ENCODE results near the gene DLG1.

Gene DLG1

GRCh38 chr3:197236362-197236761 is 62.0 kb downstream of the DLG1 start:
- peaks cover 32% of the 10 kb centered on the region for H3K36me3 Mint-ChIP-seq (ENCODE audit: low read depth)
- no peak overlapping the region for H3K27ac Mint-ChIP-seq
- H3K9me3 Mint-ChIP-seq, result peaks cover 24% of the 10 kb centered on the region
- peaks cover 19% of the 10 kb centered on the region for H3K4me1 Mint-ChIP-seq (ENCODE audit: low read depth)
- no peaks in the 10 kb centered on the region for H3K27me3 Mint-ChIP-seq
- no peak overlapping the region for H3K4me3 Mint-ChIP-seq
- intact Hi-C loops (cut with micrococcal nuclease), result no loop called here

DNA sequence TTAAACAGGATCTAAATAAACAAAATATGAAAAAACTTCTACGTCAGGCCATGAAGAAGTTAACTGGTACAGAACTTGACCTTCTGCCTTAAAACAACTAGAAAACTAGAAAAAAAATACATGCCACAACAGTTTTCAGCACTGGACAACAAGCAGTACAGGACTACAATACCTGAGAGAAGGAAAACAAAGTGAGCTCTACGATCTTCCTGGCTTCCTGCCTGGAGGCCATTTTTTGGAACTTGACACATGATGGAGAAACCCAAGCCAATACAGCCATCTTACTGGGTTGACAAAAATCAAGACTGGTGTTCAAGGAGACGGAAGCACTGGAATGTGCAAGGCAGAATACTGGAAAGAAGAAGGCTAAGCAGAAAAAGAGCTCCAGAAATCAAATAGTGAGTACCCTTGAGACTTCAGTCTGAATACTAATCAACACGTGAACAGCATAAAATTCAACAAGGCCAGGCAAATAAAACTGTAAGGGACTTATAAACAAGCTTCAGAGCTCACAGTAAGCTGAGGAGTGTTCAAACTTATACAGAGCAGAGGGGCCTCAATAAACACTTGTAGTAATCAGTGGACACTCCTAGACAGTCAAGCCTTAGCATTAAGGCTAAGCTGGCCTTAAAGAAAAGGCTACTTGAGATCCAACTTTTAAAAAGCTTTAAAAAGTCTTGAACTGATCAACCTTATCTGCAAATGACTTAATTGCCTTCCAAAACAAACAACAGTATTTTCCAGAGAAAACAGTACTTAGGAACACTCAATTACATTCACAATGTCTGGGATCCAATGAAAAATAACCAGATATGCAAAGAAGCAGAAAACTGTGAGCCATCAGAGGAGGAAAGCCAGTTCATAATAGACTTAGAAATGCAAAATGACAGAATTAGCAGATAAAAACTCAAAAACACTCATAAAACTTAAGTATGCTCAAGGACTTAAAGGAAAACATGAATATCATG is 63.2 kb downstream of the DLG1 start:
- H3K27me3 Mint-ChIP-seq, result no peaks in the 10 kb centered on the region
- H3K36me3 Mint-ChIP-seq (ENCODE audit: low read depth), result peaks cover 23% of the 10 kb centered on the region
- intact Hi-C loops (cut with micrococcal nuclease), result no loop called here
- no peak overlapping the region for H3K27ac Mint-ChIP-seq
- peaks cover 18% of the 10 kb centered on the region for H3K4me1 Mint-ChIP-seq (ENCODE audit: low read depth)
- H3K9me3 Mint-ChIP-seq, result peaks cover 13% of the 10 kb centered on the region
- no peak overlapping the region for H3K4me3 Mint-ChIP-seq

GRCh38 chr3:197231321-197231720 is 67.1 kb downstream of the DLG1 start:
- intact Hi-C loops (cut with micrococcal nuclease), result no loop called here
- no peaks in the 10 kb centered on the region for H3K4me1 Mint-ChIP-seq (ENCODE audit: low read depth)

DNA sequence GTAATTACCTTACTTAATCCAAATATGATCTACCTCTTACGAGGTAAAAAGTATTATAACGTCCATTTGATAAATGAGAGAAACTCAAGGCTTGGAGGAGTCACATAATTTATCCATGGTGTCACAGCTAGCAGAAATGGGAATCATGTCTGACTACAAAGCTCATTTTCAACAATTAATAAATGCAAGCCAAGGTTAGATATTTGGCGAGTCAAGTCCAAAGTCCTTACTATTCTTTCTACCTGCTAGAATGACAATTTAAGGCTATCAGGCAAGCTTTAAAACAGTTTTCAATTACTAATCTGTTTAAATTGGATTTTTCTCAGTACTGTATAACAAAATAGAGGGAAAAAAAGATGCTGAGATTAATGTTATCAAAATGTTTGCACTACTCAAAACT is 68.6 kb downstream of the DLG1 start:
- Mint-ChIP-seq H3K27me3 (no peaks in the 10 kb centered on the region), H3K4me1 (ENCODE audit: low read depth) (no peaks in the 10 kb centered on the region), H3K4me3 (no peak overlapping the region), H3K9me3 (no peaks in the 10 kb centered on the region), H3K36me3 (ENCODE audit: low read depth) (peaks cover 1% of the 10 kb centered on the region), H3K27ac (no peak overlapping the region)
- intact Hi-C loops (cut with micrococcal nuclease), result no loop called here

More at GRCh38 chr3:197231321-197231720, 67.1 kb downstream of the DLG1 start:
- no peak overlapping the region for H3K27ac Mint-ChIP-seq
- no peaks in the 10 kb centered on the region for H3K27me3 Mint-ChIP-seq
- H3K36me3 Mint-ChIP-seq (ENCODE audit: low read depth), result peaks cover 16% of the 10 kb centered on the region
- peaks cover 3% of the 10 kb centered on the region for H3K9me3 Mint-ChIP-seq
- no peak overlapping the region for H3K4me3 Mint-ChIP-seq

DNA sequence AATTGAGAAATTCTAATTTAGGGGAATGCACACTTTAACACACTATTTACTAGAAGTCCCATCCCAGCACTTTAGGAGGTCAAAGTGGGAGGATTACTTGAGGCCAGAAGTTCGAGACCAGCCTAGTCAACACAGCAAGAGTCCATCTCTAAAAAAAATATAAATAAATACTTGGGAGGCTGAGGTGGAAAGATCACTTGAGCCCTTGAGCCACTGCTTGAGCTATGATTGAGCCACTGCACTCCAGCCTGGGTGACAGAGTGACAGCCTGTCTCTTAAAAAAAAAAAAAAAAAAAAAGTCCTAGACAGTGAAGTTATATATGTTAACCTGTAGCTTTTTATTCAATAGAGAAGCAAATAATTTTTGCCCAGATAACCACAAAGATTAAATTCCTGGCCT is 69.2 kb downstream of the DLG1 start:
- Mint-ChIP-seq H3K36me3 (ENCODE audit: low read depth) (no peaks in the 10 kb centered on the region), H3K4me3 (no peak overlapping the region), H3K27me3 (no peaks in the 10 kb centered on the region), H3K27ac (no peak overlapping the region), H3K4me1 (ENCODE audit: low read depth) (no peaks in the 10 kb centered on the region), H3K9me3 (no peaks in the 10 kb centered on the region)
- intact Hi-C loops (cut with micrococcal nuclease), result no loop called here

- Mint-ChIP-seq H3K27me3 (no peaks in the 10 kb centered on the region), H3K36me3 (ENCODE audit: low read depth) (no peaks in the 10 kb centered on the region), H3K4me3 (no peak overlapping the region), H3K4me1 (ENCODE audit: low read depth) (peaks cover 3% of the 10 kb centered on the region), H3K9me3 (no peaks in the 10 kb centered on the region), H3K27ac (no peak overlapping the region)
- intact Hi-C loops (cut with micrococcal nuclease), result no loop called here
Measured at GRCh38 chr3:197227780-197228574, 70.4 kb downstream of the DLG1 start.

DNA sequence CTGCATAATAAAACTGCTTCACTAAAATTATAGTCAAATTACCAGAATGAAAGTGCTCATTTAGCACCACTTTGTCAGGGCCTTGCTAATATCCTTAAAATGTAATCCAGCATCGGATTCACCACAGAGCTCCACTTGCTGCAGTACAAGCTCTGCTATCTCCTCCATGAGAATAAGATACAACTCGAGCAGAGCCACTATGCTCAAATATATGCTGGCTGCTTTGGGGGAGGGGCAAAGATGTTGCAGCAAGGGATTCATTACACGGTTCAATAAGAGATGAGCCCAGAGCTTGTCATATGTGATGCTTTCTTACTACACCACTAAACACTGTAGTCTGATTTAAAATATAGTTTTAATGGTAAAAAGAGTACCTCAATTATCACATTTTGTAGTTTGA is 72.2 kb downstream of the DLG1 start:
- intact Hi-C loops (cut with micrococcal nuclease), result no loop called here
- Mint-ChIP-seq H3K27me3 (no peaks in the 10 kb centered on the region), H3K4me3 (no peak overlapping the region), H3K4me1 (ENCODE audit: low read depth) (peaks cover 5% of the 10 kb centered on the region), H3K36me3 (ENCODE audit: low read depth) (no peaks in the 10 kb centered on the region), H3K27ac (no peak overlapping the region), H3K9me3 (no peaks in the 10 kb centered on the region)

- intact Hi-C loops (cut with micrococcal nuclease), result no loop called here
- H3K27me3 Mint-ChIP-seq, result no peaks in the 10 kb centered on the region
- no peak overlapping the region for H3K27ac Mint-ChIP-seq
- H3K9me3 Mint-ChIP-seq, result no peaks in the 10 kb centered on the region
- H3K4me1 Mint-ChIP-seq (ENCODE audit: low read depth), result peaks cover 5% of the 10 kb centered on the region
- H3K36me3 Mint-ChIP-seq (ENCODE audit: low read depth), result no peaks in the 10 kb centered on the region
- H3K4me3 Mint-ChIP-seq, result no peak overlapping the region
Measured at GRCh38 chr3:197225579-197225978, 72.8 kb downstream of the DLG1 start.

DNA sequence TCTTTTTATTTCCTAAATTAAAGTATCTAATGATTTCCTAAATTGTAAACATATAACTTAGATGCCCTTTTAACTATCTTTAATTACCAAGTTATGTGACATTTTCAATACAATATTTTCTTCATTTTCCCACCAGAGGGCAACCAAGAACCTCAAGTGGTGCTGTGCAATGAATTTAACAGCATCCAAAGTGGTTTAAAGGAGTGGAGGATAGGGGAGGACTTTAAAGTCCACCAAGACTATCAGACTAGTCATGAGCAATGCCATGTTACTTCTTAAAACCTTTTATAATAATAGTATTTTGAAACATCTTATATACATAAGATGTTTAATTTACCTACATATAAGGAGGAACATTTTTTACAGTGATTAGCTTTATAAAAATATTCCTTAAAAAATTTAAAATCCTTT is 74.4 kb downstream of the DLG1 start:
- Mint-ChIP-seq H3K4me1 (ENCODE audit: low read depth) (peaks cover 5% of the 10 kb centered on the region), H3K27ac (no peak overlapping the region), H3K9me3 (no peaks in the 10 kb centered on the region), H3K4me3 (no peak overlapping the region), H3K27me3 (no peaks in the 10 kb centered on the region), H3K36me3 (ENCODE audit: low read depth) (no peaks in the 10 kb centered on the region)
- intact Hi-C loops (cut with micrococcal nuclease), result loop anchor here (1.0 kb wide), 1 partner anchor 286 kb away; no protein-coding TSS in a partner anchor

GRCh38 chr3:197222937-197223370 is 75.5 kb downstream of the DLG1 start:
- no peaks in the 10 kb centered on the region for H3K27me3 Mint-ChIP-seq
- H3K36me3 Mint-ChIP-seq (ENCODE audit: low read depth), result no peaks in the 10 kb centered on the region
- H3K27ac Mint-ChIP-seq, result no peak overlapping the region
- no peak overlapping the region for H3K4me3 Mint-ChIP-seq
- H3K4me1 Mint-ChIP-seq (ENCODE audit: low read depth), result peaks cover 5% of the 10 kb centered on the region
- H3K9me3 Mint-ChIP-seq, result no peaks in the 10 kb centered on the region
- intact Hi-C loops (cut with micrococcal nuclease), result no loop called here

DNA sequence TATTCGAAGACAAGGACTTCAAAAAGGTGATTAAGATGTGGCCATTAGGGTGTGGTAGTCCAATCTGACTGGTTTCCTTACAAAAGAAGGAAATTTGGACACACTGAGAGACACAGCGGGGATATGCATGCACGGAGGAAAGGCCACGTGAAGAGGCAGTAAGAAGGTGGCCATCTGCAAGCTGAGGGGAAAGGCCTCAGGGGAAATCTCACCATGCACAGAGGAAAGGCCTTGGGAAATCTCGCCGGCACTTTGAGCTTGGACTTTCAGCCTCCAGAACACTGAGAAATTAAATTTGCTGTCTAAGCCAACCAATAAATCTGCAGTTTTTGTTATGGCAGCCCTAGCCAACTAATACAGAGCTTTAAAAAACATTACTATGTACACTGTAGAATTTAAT is 78.8 kb downstream of the DLG1 start:
- no peak overlapping the region for H3K4me3 Mint-ChIP-seq
- intact Hi-C loops (cut with micrococcal nuclease), result no loop called here

DNA sequence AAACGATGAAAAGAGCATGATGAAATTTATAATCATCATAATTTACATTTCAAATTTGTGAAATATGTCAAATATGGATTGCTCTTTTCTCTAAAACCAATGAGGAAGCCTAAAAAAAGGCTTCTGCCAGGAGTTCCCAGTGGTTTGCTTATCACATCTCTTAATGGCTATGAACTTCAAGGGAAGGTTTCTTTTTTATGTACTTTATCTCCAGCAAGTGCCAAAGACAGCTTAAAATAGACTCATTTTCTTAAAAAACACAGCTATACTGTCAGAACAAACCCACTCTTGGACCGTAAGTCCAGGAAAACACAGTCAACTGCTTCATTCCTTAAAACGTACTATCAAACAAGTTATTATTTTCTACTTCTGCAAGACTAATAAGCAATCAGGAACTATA is 80.2 kb downstream of the DLG1 start:
- Mint-ChIP-seq H3K4me1 (ENCODE audit: low read depth) (peaks cover 4% of the 10 kb centered on the region), H3K4me3 (no peak overlapping the region), H3K36me3 (ENCODE audit: low read depth) (no peaks in the 10 kb centered on the region), H3K9me3 (no peaks in the 10 kb centered on the region), H3K27ac (no peak overlapping the region), H3K27me3 (no peaks in the 10 kb centered on the region)
- intact Hi-C loops (cut with micrococcal nuclease), result no loop called here

More for the DNA sequence above, 78.8 kb downstream of the DLG1 start:
- no peaks in the 10 kb centered on the region for H3K36me3 Mint-ChIP-seq (ENCODE audit: low read depth)
- H3K27me3 Mint-ChIP-seq, result no peaks in the 10 kb centered on the region
- H3K4me1 Mint-ChIP-seq (ENCODE audit: low read depth), result peaks cover 5% of the 10 kb centered on the region
- no peaks in the 10 kb centered on the region for H3K9me3 Mint-ChIP-seq
- no peak overlapping the region for H3K27ac Mint-ChIP-seq

- Mint-ChIP-seq H3K36me3 (ENCODE audit: low read depth) (peaks cover 9% of the 10 kb centered on the region), H3K27me3 (no peaks in the 10 kb centered on the region), H3K4me3 (no peak overlapping the region), H3K9me3 (peaks cover 9% of the 10 kb centered on the region), H3K4me1 (ENCODE audit: low read depth) (no peaks in the 10 kb centered on the region), H3K27ac (no peak overlapping the region)
- intact Hi-C loops (cut with micrococcal nuclease), result no loop called here
Measured at GRCh38 chr3:197216914-197217313, 81.5 kb downstream of the DLG1 start.

- Mint-ChIP-seq H3K27ac (no peak overlapping the region), H3K4me1 (ENCODE audit: low read depth) (no peaks in the 10 kb centered on the region), H3K9me3 (peaks cover 14% of the 10 kb centered on the region), H3K36me3 (ENCODE audit: low read depth) (peaks cover 12% of the 10 kb centered on the region), H3K27me3 (no peaks in the 10 kb centered on the region), H3K4me3 (no peak overlapping the region)
- intact Hi-C loops (cut with micrococcal nuclease), result no loop called here
Measured at GRCh38 chr3:197216169-197216860, 82.1 kb downstream of the DLG1 start.

Measured in dendritic cell treated with granulocyte-macrophage colony-stimulating factor and Interleukin-4, amounts not matched to agents 40 ng/mL and 50 ng/mL, for 4 days (primary cell).